Hematopoietic multipotent progenitor cell treated with erythropoietin and hydrocortisone succinate and interleukin-3 and kit ligand, for 15 days (in vitro differentiated cells): ENCODE data around the gene GPRIN1.

ENCODE experiments used
- DNase-seq: peaks from one replicate; pipeline ENCODE4 v3.0.0-alpha.2; 2015; ENCODE audit warnings: low spot score

The GPRIN1 gene

GRCh38 chr5:176609724-176610434 lies at the start of gene GPRIN1:
TSS of gene GPRIN1 (minus strand) at chr5:176610156. CDS start at chr5:176599834, 10,322 bp downstream.
- DNase-seq: peak; percentile 60

DNA sequence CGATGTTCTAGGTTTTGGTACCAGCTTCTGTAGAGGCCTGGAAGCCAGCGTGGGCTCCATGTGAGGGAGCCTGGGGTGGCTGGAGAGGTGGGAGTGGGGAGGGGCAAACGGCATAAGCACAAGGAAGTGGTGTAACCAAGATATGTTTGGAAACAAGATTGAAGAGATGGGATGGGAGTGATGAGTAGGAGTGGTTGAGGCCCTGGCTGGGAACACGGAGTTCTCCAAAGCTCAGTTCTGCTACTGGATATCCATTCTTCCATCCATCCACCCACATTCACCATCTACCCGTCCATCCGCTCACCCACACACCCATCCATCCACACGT lies 49.5 kb upstream of the GPRIN1 start:
- no peak for DNase-seq

GRCh38 chr5:176658817-176659511 lies 49.0 kb upstream of the GPRIN1 start:
- DNase-seq: no peak

DNA sequence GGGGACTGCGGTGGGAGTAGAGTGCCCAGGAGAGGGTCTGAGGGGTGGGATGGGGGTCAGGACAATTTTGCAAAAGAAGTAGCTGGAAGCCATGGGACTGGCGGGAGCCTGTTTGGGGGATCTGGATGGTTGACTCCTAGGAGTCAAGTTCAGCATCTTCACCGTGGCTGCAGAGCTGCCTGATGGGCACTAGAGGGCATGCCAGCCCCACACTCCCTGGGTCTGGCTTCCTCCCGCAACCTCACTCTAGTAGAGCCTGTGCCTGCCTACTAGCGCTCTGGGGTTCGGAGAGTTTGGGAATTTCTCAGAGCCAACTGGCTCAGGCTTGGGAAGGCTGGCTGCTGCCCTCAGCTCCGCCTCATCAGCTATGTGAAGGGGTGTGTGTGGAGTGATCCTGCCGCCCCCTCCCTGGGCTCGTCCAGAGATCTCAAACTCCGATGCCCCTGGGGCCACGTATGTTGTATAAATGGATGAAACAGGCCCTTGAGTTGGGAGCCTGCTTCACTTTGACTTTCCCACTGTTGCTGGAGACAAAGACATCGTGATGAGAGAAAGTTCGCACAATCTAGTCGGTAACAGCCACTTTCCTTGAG lies 48.1 kb upstream of the GPRIN1 start:
- peak; percentile 63 for DNase-seq

DNA sequence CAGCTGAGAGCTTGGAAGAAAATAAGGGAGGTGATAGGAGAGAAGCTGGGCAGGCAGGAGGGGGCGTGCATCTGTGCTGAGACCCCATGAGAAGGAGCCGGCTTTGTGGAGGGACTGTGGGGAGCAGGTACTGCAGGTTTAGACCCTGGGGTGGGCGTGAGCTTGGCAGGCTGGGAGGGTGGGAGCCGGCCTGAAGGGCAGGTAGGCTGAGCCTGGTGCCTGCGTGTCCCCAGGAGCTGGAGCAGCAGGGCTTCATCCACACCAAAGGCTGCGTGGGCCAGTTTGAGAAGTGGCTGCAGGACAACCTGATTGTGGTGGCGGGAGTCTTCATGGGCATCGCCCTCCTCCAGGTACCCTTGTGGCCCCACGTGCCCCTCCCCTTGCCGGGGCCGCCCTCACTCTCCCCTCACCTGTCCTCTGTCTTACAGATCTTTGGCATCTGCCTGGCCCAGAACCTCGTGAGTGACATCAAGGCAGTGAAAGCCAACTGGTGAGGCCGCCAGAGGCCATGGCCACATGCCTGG lies 46.6 kb upstream of the GPRIN1 start:
- DNase-seq: no peak

GRCh38 chr5:176654856-176655255 lies 44.9 kb upstream of the GPRIN1 start:
- no peak for DNase-seq

GRCh38 chr5:176653401-176654385 lies 43.7 kb upstream of the GPRIN1 start:
- DNase-seq: peak; percentile 45

GRCh38 chr5:176652136-176652535 lies 42.2 kb upstream of the GPRIN1 start:
- DNase-seq: no peak

GRCh38 chr5:176651472-176651980 lies 41.6 kb upstream of the GPRIN1 start:
- no peak for DNase-seq

- peak; percentile 32 for DNase-seq
Observed at GRCh38 chr5:176650354-176650884, 40.5 kb upstream of the GPRIN1 start.

DNA sequence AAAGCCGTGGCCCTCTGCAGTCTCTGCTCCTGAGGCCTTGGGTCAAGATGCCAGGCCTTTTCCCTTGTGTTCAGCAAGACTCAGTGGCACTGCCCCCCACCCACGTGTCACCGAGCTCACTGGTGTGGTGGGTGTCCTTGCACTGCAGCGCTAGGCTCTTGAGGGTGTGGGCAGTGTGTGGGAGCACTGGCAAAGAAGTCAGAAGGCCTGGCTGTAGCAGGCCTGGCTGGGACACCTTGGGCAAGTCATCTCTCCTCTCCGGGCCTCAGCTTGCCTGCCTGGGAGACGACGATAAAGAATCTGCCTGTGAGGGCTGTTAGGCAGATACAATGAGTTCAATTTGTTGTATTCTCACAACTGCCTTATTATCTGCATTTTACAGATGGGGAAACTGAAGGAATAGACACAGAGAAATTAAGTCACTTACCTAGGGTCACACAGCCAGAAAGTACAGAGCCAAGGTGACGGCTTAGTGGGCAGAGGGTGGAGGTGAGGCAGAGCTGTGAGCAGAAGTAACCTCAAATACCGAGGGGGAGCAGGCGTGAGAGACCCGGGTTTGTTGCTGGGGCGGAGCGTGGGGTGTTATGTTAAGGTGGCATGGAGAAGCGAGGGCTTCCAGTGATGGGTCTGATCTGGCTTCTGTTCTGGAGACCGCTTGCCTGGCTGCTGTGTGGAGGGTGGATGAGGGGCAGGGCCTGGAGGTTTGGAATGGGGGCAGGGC lies 38.7 kb upstream of the GPRIN1 start:
- DNase-seq: peak; percentile 86

DNA sequence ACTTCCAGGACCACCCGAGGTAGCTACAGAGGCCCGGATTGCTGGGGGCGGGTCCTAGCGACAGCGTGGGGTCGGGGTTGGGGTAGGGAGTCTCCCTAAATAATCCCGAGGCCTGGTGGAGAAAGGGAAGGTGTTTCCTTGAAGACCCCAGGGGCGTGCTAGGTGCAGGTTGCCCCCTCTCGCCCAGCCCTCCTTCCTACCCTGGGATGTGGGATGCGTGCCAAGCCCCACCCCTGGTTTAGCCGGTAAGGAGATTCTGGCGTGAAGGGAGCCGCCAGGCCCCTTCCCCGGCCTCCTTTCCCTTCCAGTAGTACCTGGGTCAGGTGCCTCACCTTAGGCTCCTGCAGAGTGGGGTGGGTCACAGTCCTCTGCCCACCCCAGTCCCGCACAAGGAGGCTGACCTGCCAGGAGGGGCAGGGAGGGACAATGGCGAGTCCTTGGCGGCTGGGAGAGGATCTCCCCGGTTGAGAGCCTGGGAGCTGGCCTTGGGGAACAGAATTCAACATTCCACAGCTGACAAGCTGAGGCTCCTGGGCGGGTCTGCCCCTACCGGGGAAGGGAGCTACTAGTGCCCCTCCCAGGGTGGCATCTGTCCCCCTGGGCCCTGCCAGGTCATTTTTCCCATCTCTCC lies 38.0 kb upstream of the GPRIN1 start:
- peak; percentile 66 for DNase-seq

DNA sequence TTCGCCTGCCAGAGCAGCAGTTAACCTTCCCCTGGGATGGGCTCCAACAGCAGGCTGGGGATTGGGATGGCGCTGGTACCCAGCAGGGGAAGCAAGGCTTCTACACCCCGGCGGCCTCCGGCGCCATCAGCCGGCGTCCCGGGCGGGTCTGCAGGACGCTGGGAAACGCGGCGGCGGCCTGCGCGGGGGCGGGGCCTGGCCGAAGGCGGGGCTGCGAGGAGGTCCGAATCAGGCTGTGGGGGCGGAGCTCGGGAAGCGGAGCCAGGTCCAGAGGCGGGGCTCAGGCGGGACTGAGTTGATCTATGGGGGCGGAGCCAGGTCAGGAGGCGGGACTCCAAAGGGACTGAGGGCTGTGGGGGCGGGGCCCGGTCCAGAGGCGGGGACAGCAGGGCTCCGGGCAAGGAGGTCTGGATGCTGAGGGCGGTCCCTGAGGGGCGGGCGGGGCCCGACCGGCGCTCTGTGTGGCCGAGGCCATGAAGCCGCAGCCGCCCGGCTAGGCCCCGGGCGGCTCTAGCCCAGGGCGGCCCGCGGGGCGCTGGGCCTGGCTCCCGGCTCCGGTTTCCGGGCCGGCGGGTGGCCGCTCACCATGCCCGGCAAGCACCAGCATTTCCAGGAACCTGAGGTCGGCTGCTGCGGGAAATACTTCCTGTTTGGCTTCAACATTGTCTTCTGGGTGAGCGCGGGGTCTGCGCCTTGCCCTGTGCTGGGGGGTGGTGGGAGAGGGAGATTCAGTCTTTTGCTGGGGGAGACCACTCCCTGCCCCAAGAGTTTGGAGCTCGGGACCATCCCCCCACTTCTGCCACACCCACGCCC lies 37.3 kb upstream of the GPRIN1 start, which contains the start of gene TSPAN17:
TSS of gene TSPAN17 (plus strand) at position 455 of the 813 bp plus-strand sequence. CDS start at position 587, 132 bp downstream.
- peak; percentile 100 for DNase-seq

GRCh38 chr5:176646707-176647029 lies 36.7 kb upstream of the GPRIN1 start:
- DNase-seq: no peak

DNA sequence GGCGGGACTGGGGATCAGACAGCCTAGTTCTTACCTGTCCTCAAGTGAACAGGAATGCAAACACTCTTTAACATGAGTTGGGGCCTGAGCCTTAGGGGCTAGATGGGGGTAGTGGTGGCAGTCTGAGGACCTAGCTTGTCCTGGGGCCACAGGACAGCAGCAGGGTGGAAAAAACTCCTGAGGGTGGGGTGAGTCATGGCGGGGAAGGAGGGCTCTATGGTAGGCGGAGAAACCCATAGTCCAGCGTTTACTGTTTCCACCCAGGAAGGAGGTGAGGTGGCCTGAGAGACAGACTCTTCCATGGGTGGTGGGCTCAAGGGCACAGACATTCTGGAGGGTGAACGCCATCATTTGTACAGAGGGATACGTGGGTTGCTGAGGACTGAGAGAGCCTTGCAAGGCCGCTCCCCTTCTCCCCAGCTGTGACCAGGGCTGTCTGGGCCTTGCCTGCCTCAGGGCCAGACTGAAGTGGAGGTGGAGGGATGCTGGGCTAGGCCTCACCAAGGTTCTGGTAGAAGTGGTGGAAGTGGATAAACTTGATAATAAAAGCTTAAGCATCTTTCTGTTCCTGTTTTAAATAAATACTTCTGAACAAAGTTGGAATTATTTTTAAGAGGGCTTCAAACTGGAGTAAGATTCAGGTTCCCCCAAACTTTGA lies 36.2 kb upstream of the GPRIN1 start:
- no peak for DNase-seq

DNA sequence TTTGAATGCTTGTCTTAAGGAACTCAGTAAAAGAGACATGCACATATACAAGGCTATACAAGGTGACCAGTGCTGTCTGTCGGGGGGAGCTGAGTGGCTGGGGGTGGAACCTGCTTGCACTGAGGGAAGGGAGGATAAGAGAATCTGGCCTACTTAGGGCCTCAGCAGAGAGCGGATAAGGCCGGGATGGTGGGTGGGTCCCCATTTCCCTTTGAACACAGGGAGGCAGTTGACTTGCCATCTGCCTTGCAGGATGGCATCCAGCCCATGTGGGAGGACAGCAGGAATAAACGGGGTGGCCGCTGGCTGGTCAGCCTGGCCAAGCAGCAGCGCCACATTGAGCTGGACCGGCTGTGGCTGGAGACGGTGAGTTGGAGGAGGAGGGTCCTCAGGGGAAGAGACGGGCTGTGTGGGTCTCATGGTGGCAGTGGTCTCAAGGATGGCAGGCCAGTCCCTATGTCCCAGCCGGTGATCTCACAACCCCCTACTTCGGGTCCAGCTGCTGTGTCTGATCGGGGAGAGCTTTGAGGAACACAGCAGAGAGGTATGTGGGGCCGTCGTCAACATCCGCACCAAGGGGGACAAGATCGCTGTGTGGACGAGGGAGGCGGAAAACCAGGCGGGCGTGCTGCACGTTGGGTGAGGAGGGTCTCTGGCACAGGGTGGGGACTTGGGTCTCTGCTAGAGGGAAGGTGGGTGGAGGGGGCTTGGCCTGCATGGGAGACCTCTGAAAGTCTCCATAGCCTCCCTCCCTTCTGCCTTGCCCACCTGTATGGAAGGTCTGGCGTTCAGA lies 35.1 kb upstream of the GPRIN1 start:
- DNase-seq: peak; percentile 38

DNA sequence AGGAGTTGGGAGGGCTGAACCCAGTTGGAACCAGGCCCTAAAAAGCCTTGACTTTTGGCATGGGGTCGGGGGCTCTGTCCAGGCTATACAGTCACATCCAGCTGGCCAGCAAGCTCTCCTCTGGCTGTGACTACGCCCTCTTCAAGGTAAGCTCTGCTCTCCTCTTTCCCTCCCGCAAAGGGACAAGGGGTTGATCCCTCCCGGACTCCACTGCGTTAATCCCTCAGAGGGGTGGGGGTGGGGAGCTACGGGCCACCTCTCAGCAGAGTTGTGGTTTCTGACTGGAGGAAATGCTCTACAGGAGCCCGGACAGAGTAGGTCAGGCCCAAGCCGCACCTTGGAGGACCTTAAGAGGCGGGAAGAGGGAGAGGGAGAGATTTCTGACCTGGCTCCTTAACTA lies 34.3 kb upstream of the GPRIN1 start:
- DNase-seq: no peak
